GM19238 (cell line): ENCODE data around the gene SLC9A7.

ENCODE experiments used
- DNase-seq: peaks from one replicate; pipeline ENCODE4 v3.0.0; 2011; ENCODE audit warnings: low spot score; ENCODE audit not compliant: insufficient read length

SLC9A7 gene

GRCh38 chrX:46610070-46610658, 148.8 kb downstream of the SLC9A7 start:
- no peak for DNase-seq

DNA sequence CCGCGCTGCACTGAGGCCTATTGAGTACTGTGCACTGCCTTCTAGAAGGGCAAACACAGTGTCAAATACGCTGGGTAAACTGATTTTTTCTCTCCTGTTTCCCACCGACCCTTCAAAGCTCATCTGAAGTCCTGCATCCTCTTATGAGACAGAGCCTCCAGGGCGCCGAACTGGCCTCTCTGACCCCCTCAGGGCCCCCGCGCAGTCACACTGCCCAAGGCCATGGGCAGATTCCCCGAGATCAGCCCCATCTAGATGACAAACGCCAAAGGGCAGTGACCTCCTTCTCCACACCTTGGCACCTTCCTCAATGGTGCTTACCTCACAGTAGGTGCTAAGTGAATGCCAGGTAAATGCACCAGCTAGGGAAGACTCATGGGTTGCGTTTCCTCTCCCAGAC, 151.0 kb downstream of the SLC9A7 start:
- DNase-seq: no peak

DNA sequence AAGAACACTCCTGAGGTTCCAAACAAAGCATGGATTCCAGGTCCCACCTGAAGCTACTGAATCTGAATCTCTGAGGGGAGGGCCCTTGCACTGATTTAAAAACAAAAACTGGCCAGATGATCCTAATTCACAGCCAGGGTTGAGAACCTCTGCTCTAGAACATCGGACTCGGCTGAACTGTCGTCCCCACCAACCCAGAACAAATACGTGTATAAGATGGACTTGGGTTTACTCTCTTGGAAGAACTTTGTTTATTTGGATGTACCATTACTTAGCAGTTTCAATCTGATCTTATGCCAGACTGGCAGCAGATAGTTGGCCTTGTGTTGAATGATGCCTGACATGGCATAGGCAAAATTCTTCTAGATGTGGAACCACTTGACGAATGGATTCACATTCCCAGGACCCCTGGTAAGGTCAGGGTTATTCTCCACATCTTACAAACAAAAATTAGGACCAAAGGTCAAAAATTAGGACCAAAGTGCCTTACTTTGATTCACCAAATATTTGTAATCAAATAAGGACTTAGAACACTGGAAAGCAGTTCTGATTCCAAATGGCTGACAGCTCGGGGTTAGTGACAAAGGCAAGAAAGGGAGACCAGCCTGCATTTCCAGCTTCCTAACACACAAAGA, 156.3 kb downstream of the SLC9A7 start:
- no peak for DNase-seq

DNA sequence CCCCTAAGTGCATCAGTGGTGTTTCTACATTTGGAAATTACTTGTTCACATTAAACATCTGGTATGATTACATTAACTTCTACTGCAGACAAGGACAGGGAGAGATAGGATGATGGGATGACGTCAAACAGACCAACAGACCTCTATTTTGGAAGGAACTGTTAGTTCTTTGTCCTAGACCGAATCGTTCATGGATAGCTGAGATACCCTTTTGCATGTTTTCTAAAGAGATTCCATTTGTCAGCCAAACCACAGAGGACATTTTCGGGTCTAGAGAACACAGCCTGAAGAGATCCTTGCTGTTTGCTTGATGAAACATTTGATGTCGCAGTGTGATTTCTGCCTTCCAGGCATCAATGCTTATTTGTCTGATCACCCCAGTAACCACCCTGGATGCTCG, 157.6 kb downstream of the SLC9A7 start:
- no peak for DNase-seq

- DNase-seq: no peak
Observed at GRCh38 chrX:46599051-46599560, 159.8 kb downstream of the SLC9A7 start.

- no peak for DNase-seq
Observed at GRCh38 chrX:46597771-46598170, 161.1 kb downstream of the SLC9A7 start.

GRCh38 chrX:46597208-46597607, 161.7 kb downstream of the SLC9A7 start:
- DNase-seq: no peak

DNA sequence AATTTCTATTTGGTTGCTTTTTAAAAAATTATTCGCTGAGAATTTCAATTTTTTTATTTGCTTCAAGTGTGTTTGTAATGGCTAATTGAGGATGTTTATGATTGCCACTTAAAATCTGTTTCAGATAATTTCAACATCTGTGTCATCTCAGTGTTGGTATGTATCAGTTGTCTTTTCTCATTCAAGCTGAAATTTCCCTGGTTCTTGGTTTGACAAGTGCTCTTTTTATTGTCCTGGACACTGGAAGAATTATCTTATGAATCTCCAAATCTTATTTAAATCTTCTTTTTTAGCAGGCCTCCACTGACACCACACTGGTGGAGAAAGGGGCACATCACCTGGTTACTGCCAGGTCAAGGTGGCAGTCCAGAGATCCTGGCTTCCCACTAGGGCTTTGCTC, 163.8 kb downstream of the SLC9A7 start:
- no peak for DNase-seq

- no peak for DNase-seq
Observed at GRCh38 chrX:46589977-46590723, 168.8 kb downstream of the SLC9A7 start.

DNA sequence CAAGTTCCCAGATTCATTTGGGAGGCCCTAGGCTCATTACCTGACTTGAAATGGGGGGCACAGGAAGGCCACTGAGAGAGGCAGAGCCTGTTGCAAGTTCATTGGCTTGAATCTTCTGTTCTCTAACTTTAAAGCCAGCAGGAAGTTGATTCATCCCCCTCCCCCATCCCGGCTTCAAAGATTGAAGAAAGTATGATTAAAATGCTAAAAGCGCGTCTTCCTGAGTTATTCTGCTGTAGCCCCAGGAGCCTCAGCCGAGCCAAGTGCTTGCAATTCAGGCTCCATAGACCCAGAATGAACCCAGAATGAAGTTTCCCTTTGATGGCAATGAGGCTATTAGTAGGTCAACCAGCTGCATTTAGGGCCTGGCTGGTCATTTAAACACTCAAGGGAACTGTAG, 170.7 kb downstream of the SLC9A7 start:
- DNase-seq: no peak

GRCh38 chrX:46587753-46588171, 171.2 kb downstream of the SLC9A7 start:
- DNase-seq: no peak

- no peak for DNase-seq
Observed at GRCh38 chrX:46587158-46587557, 171.8 kb downstream of the SLC9A7 start.

- DNase-seq: no peak
Observed at GRCh38 chrX:46584736-46585135, 174.2 kb downstream of the SLC9A7 start.

DNA sequence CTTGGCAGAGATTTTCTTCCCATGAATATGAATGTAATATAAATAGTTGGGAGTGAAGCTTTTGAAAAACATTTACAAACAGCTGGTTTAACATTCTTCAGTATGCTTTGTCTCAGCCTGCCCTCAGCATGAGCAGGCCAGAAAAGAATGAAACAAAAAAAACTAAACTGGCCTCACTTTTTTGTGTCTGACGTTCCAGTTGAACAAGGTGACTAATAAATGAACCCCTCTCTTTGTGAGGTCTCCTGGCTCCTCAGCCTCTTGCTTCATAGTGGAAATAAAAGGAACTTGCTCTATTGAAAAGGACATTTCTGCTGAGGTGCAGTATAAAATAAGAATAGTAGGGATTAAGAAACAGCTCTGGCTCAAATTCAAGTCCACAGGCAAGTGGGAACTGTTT, 176.0 kb downstream of the SLC9A7 start:
- DNase-seq: no peak

DNA sequence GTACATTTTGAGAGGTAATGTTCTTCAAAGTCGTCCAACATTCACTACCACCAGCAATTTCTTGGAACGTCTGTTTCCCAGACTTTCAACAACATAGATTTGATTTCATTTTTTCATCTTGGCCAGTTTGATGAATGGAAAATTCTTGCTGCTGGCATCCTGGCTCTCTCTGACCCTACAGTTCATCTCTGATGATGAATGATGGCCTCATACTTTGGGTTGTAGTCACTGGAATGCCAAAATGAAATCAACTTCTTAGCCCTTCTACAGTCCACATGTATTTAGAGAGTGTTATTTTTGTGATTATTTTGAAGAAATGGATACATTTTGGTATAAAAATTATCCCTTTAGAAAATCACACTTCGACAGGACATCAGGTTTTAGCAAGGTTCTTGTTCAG, 176.6 kb downstream of the SLC9A7 start:
- DNase-seq: no peak

DNA sequence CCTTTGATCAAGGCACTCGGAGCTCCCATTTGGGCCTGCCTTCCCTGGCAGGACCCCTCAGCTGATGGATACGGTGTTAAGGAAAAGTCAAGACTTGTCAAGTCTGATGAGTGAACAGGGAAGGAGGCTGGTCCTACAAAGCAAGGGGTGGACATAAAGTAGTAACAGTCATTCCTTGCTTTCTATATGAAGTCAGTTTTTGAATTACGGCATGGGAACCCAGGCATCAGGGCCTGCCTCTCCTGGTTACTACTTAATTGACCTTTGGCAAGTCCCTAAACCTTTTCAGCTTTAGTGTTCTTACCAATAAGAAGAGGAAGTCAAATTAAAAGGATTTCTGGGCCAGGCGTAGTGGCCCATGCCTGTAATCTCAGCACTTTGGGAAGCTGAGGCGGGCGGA, 178.3 kb downstream of the SLC9A7 start:
- DNase-seq: no peak

DNA sequence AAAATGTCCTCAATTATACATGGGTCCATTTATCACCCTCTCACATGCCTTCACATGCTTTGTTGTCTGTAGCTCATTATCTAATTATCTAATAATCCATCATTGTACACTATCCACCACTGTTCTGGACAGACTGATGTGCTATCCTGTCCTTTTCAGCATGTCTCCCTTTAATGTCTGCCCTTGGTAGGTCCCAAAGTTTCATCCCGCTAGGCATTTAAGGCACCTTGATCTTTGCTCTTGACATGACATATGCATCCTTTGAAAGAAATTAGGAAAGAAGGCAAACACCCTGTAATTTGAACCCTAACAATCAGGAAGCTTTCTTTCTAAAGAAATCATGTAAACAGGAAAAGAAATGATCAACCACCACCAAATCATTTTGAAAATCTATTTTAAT, 179.7 kb downstream of the SLC9A7 start:
- no peak for DNase-seq

- no peak for DNase-seq
Observed at GRCh38 chrX:46577221-46578005, 181.5 kb downstream of the SLC9A7 start.

DNA sequence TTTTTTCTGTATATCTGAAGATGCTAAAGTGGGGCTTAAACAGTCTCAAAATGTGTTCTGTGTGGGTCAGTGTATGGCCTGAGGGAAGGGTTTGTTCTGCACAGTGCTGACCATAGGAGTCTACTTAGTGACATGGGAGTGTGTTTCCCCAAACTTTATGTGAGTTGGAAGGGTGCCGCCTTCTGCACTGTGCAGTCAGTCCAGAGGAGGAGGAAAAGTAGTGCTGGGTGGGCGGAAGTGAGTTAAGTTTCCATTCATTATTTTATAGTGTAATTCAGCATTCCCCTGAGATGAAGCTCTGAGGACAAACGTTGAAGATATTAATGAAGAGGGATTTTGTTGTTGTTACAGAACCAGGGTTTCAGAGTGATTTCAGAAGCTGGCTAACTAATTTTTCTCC, 182.5 kb downstream of the SLC9A7 start:
- no peak for DNase-seq

- no peak for DNase-seq
Observed at GRCh38 chrX:46575991-46576392, 182.9 kb downstream of the SLC9A7 start.

DNA sequence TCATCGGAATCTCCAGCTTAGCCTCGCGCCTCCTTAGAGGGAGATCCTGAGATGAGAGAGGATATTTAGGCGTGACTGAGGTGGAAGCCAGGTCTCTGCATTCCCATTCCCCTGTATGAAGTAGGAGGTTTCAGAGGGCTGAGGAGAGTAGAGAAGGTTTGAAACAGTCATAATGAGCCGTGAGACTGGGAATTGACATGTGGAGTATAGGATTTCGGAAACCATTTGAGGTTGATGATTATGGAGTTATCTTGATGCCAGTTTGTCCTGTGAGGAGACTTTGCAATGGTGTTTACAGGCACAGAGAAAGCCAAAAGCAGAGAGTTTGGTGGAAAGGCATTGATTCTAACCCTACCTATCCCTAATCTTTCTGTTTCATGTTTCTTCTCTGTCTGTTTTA, 183.3 kb downstream of the SLC9A7 start:
- no peak for DNase-seq
